Neutrophil (primary cell): ENCODE measurements around the gene ABCC5.
A peak's percentile ranks its signal among the peaks of the same experiment; 100 is the strongest.

Source experiments
- H3K27ac ChIP-seq: fragments of 200-600 bp; sonication (generic); 2 replicates; pipeline ENCODE4 v1.5.1; 2016; ENCODE audit warnings: mild to moderate bottlenecking, moderate library complexity
- H3K27me3 ChIP-seq: fragments of 200-600 bp; sonication (generic); 2 replicates; pipeline ENCODE4 v1.6.0; 2016; ENCODE audit warnings: mild to moderate bottlenecking
- H3K36me3 ChIP-seq: fragments of 200-600 bp; sonication (generic); 2 replicates; pipeline ENCODE4 v1.5.1; 2017
- H3K4me1 ChIP-seq, 2 experiments: fragments of 200-600 bp in 1 of 2; sonication (generic) in 1 of 2; 1 replicate in 1 of 2; 2 replicates in 1 of 2; pipeline versions ENCODE4 v1.5.1 to v1.6.1; 2013 to 2016; ENCODE audit warnings: low read depth in 1 of 2, low read length in 1 of 2, mild to moderate bottlenecking in 1 of 2, moderate library complexity in 1 of 2; ENCODE audit not compliant: control insufficient read depth in 1 of 2, insufficient read depth in 1 of 2
- H3K4me3 ChIP-seq, 2 experiments: fragments of 200-600 bp in 1 of 2; sonication (generic) in 1 of 2; 1 replicate in 1 of 2; 2 replicates in 1 of 2; pipeline ENCODE4 v1.5.1; 2013 to 2016; ENCODE audit warnings: low read depth in 1 of 2, low read length in 1 of 2, mild to moderate bottlenecking in 1 of 2, moderate library complexity in 1 of 2
- H3K9me3 ChIP-seq: fragments of 200-600 bp; sonication (generic); 2 replicates; pipeline ENCODE4 v1.5.1; 2016
- CTCF ChIP-seq: fragments of 200-600 bp; sonication (generic); IDR thresholded peaks from 2 replicates; pipeline ENCODE4 v1.5.1; 2016; ENCODE audit warnings: antibody characterized with exemption

Gene ABCC5

DNA sequence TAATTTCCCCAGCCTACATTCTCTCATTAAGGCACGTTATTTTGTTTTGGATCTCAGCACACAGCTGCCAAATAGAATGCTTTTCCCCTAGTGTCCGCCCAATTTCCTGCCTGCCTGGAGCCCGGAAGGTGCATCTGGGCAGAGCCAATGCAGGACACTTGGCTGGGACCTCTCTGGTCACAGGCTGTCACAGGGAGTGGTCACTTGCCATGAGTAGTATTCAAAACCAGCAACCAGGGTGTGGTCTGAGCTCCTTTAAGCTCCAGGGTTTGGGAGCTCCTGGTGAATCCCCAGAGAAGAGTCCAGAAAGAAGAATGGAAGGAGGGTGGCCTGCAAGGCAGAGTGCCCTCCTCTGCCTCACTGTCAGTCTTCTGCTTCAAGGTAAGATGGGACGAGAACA is 35.1 kb upstream of the ABCC5 start, which contains the start of gene HTR3C:
TSS of gene HTR3C (plus strand) at position 281 of the 400 bp plus-strand sequence. CDS start at position 315, 34 bp downstream.
- Histone ChIP-seq H3K9me3 (no peaks in the 10 kb centered on the region), H3K36me3 (no peaks in the 10 kb centered on the region), H3K4me1 (peaks cover 6 to 9% of the 10 kb centered on the region in 2 experiments), H3K4me3 (no peak within 1 kb of the TSS), H3K27me3 (peaks cover 11% of the 10 kb centered on the region), H3K27ac (no peak within 1 kb of the TSS)
- TF ChIP-seq CTCF: no peak

DNA sequence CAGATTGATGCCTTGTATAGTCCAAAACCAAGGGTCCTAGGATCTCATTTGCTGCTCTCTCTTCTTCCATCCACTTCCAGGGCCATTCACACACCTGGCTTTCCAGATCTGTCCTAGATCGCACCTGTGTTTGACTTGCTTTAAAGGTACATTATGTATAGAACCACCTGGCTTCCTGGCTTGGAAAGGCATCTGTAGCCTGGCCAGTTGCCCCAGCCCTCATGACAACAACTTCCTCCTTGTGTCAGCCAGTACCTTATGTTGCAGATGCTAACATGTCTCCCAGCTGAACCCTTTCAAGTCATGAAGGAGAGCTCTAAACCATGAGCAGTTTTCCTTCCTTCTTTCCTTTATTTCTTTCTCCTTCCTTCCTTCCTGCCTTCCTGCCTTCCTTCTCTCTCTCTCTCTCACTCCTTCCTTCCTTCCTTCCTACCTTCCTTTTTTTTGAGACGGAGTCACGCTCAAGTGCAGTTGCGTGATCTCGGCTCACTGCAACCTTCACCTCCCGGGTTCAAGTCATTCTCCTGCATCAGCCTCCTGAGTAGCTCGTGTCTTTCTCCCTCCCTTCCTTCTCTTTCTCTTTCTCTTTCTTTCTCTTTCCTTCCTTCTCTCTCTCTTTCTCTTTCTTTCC is 32.6 kb upstream of the ABCC5 start:
- no peaks in the 10 kb centered on the region for H3K9me3 ChIP-seq
- peak overlapping the region; percentile 38 for H3K27ac ChIP-seq
- H3K4me1 ChIP-seq: peaks cover 6 to 9% of the 10 kb centered on the region in 2 experiments
- peaks cover 11% of the 10 kb centered on the region for H3K27me3 ChIP-seq
- no peaks in the 10 kb centered on the region for H3K36me3 ChIP-seq
- H3K4me3 ChIP-seq: no peak overlapping the region
- no peak for TF ChIP-seq CTCF

DNA sequence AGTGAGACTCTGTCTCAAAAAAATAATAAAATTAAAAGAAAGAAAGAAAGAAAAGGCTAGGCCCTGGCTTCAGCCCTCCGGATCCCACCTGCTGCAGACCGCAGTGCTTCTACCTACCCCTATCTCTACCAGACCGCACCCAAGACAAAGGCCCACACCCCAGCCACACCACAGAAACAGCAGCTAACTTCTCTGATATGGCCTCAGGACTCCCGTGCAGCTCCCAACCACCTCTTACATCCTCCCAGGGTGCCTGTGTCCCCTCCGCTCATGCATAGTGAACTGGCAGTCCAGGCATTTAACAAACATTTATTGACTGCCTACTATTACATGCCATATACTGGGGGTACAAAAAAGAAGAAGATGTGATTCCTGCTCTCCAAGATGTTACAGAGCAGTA is 28.3 kb upstream of the ABCC5 start:
- no peaks in the 10 kb centered on the region for H3K36me3 ChIP-seq
- no peak overlapping the region for H3K4me3 ChIP-seq
- H3K27me3 ChIP-seq: no peaks in the 10 kb centered on the region
- TF ChIP-seq CTCF: no peak
- H3K4me1 ChIP-seq: peaks cover 6 to 9% of the 10 kb centered on the region in 2 experiments
- no peaks in the 10 kb centered on the region for H3K9me3 ChIP-seq
- H3K27ac ChIP-seq: no peak overlapping the region

- no peak for TF ChIP-seq CTCF
- H3K36me3 ChIP-seq: no peaks in the 10 kb centered on the region
Observed at GRCh38 chr3:184042617-184043016, 24.9 kb upstream of the ABCC5 start.

GRCh38 chr3:184040010-184040409 is 22.3 kb upstream of the ABCC5 start:
- Histone ChIP-seq H3K27me3 (no peaks in the 10 kb centered on the region), H3K9me3 (no peaks in the 10 kb centered on the region), H3K4me1 (no peaks in the 10 kb centered on the region), H3K4me3 (no peak overlapping the region), H3K27ac (no peak overlapping the region), H3K36me3 (no peaks in the 10 kb centered on the region)
- no peak for TF ChIP-seq CTCF

More at GRCh38 chr3:184042617-184043016, 24.9 kb upstream of the ABCC5 start:
- Histone ChIP-seq H3K4me1 (no peaks in the 10 kb centered on the region), H3K4me3 (no peak overlapping the region), H3K9me3 (no peaks in the 10 kb centered on the region), H3K27ac (no peak overlapping the region), H3K27me3 (no peaks in the 10 kb centered on the region)
